Panc1 (cell line): ENCODE measurements around the gene MYEOV. TPM values are rescaled to one million over a fixed set of nuclear protein-coding genes. Genes with fewer than 3 reads are reported as not detected.

ENCODE experiments used
- ATAC-seq: fragments of 200-7000 bp; cut with Tn5 transposase; 2 replicates; pipeline ENCODE4 v1.9.1; 2020; ENCODE audit warnings: mild to moderate bottlenecking, moderate library complexity
- BruUV-seq: library from RNA; stranded (reverse); fragments of 400-500 nt; replicated peaks from 2 replicates; lab custom pipeline; 2021; lab: Mats Ljungman, UMichigan
- CTCF ChIA-PET: fragments of 300-600 bp; sonication (Branson Sonifier 250); formaldehyde crosslinking; loops from one replicate; lab custom pipeline; 2022; ENCODE audit warnings: antibody characterized with exemption; lab: Charles Lee
- POLR2A ChIA-PET: fragments of 300-600 bp; sonication (Branson Sonifier 250); formaldehyde crosslinking; loops from one replicate; lab custom pipeline; 2022; ENCODE audit warnings: antibody characterized with exemption; lab: Charles Lee
- DNase-seq: peaks from one replicate; pipeline ENCODE4 v3.0.0-alpha.2; 2010; ENCODE audit warnings: low read depth, low spot score
- H3K27ac ChIP-seq: 2 replicates; pipeline ENCODE4 v1.5.1; 2011; ENCODE audit warnings: mild to moderate bottlenecking, low read length, inconsistent platforms
- H3K27me3 ChIP-seq: fragments of 200-500 bp; sonication (Bioruptor generic); 2 replicates; pipeline ENCODE4 v1.6.0; 2014; ENCODE audit warnings: low read length, inconsistent platforms; ENCODE audit not compliant: control insufficient read depth, insufficient read depth
- H3K36me3 ChIP-seq: fragments of 200-500 bp; sonication (Bioruptor generic); 2 replicates; pipeline ENCODE4 v1.5.1; 2014; ENCODE audit warnings: inconsistent platforms, mild to moderate bottlenecking, low read length, moderate library complexity; ENCODE audit not compliant: control insufficient read depth, insufficient read depth
- H3K4me1 ChIP-seq: 2 replicates; pipeline ENCODE4 v1.5.1; 2011; ENCODE audit warnings: inconsistent platforms, mild to moderate bottlenecking, low read length, moderate library complexity; ENCODE audit not compliant: control insufficient read depth, insufficient read depth
- H3K4me3 ChIP-seq, 2 experiments: 2 replicates each; pipeline ENCODE4 v1.5.1; 2011 to 2012; ENCODE audit warnings: low read depth in 2 of 2, low read length in 2 of 2, mild to moderate bottlenecking in 2 of 2, inconsistent platforms in 1 of 2, moderate library complexity in 1 of 2
- H3K9me3 ChIP-seq: fragments of 200-500 bp; sonication (Bioruptor generic); 2 replicates; pipeline ENCODE4 v1.5.1; 2014; ENCODE audit warnings: low read depth, mild to moderate bottlenecking, inconsistent platforms, low read length, moderate library complexity; ENCODE audit not compliant: control insufficient read depth, insufficient read depth
- CTCF ChIP-seq: fragments of 450-650 bp; IDR thresholded peaks from 2 replicates; pipeline ENCODE4 v1.5.1; 2017; ENCODE audit warnings: mild to moderate bottlenecking
- POLR2AphosphoS5 ChIP-seq: IDR thresholded peaks from 2 replicates; pipeline ENCODE4 v1.6.1; 2012; ENCODE audit warnings: mild to moderate bottlenecking, low read depth, low read length, moderate library complexity
- REST ChIP-seq, 2 experiments: IDR thresholded peaks; 2 replicates each; pipeline ENCODE4 v1.6.1; 2011 to 2012; ENCODE audit warnings: low read depth in 2 of 2, control low read depth in 1 of 2, low read length in 1 of 2, mild to moderate bottlenecking in 1 of 2, moderate library complexity in 1 of 2; ENCODE audit not compliant: insufficient read depth in 1 of 2
- SIN3A ChIP-seq: IDR thresholded peaks from 2 replicates; pipeline ENCODE4 v1.6.1; 2012; ENCODE audit warnings: low read depth, mild to moderate bottlenecking, low read length, moderate library complexity, borderline replicate concordance; ENCODE audit not compliant: insufficient read depth
- TCF7L2 ChIP-seq: IDR thresholded peaks from 2 replicates; pipeline ENCODE4 v1.6.1; 2011; ENCODE audit warnings: mild to moderate bottlenecking, low read depth, low read length, inconsistent platforms
- in situ Hi-C: cut with HindIII; loops from 2 replicates; pipeline ENCODE4 v1.10.0; 2016; ENCODE audit warnings: low sequenced_read_pairs, low pct_unique_long_range_greater_than_20kb
- intact Hi-C: fragments of 100-400 bp; cut with micrococcal nuclease; formaldehyde crosslinking; loops from one replicate; pipeline ENCODE4 v1.10.0; 2022; ENCODE audit not compliant: unreplicated experiment
- total RNA-seq: library from RNA; stranded (reverse); gene quantifications from one replicate; pipeline ENCODE4 v1.2.1, GENCODE V29; 2021; ENCODE audit not compliant: unreplicated experiment

The MYEOV gene
- total RNA-seq, 1 experiment from 2014 or later = 69.8 TPM

DNA sequence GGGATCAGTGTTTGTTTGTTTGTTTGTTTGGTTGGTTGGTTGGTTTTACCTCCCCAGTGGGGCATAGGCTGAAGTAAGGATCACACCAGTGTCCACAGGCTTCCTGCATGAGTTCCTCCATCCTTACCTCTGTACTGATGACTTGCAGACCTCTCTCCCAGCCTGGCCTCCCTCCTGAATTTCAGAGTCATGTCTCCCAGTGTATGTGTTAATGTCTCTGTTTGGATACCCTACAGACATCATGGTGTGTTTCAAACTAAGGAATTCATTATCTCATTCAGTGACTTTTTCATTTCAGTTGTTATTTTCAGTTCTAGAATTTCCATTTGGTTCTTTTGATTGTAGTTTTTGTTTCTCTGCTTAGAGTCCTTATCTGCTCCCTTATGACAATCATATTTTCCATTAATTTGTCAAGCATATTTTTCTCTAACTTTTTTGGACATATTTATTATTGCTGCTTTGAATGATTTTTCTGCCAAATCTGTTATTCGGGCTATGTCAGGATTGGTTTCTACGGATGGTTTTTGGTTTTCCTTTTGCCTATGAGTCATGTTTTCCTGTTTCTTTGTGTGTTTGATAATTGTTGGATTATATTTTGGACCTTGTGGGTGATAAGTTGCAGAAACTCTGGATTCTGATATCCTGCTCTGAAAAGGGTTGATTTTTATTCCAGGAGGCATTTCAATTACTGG lies 23.6 kb downstream of the MYEOV start:
- ATAC-seq (no peak), DNase-seq (no peak)
- ChIA-PET CTCF (no interaction called here), POLR2A (no interaction called here)
- BruUV-seq = no TSS peak
- Histone ChIP-seq H3K27me3 (no peaks in the 10 kb centered on the region), H3K4me1 (peaks cover 16% of the 10 kb centered on the region), H3K4me3 (no peak overlapping the region), H3K27ac (no peak overlapping the region), H3K36me3 (no peaks in the 10 kb centered on the region), H3K9me3 (no peaks in the 10 kb centered on the region)
- intact Hi-C loops (no loop called here), in situ Hi-C loops (no loop called here)
- no peak for TF ChIP-seq TCF7L2
- TF ChIP-seq CTCF = no peak
- TF ChIP-seq SIN3A = no peak
- TF ChIP-seq POLR2AphosphoS5 = no peak
- no peak for TF ChIP-seq REST (IDR thresholded peaks at IDR 0.05; ENCODE audit: insufficient read depth in 1 of 2, low read depth in 2 of 2, low read length in 1 of 2)

GRCh38 chr11:69318093-69318420 lies 24.1 kb downstream of the MYEOV start:
- in situ Hi-C loops (no loop called here), intact Hi-C loops (no loop called here)
- peaks cover 16% of the 10 kb centered on the region for H3K4me1 ChIP-seq

More at GRCh38 chr11:69318093-69318420, 24.1 kb downstream of the MYEOV start:
- H3K36me3 ChIP-seq = no peaks in the 10 kb centered on the region
- ChIA-PET CTCF (no interaction called here), POLR2A (no interaction called here)
- ATAC-seq (no peak), DNase-seq (no peak)
- no TSS peak for BruUV-seq
- no peak for TF ChIP-seq POLR2AphosphoS5
- TF ChIP-seq REST (IDR thresholded peaks at IDR 0.05; ENCODE audit: insufficient read depth in 1 of 2, low read depth in 2 of 2, low read length in 1 of 2) = no peak
- no peak for TF ChIP-seq SIN3A
- TF ChIP-seq TCF7L2 = no peak
- no peak for TF ChIP-seq CTCF
- H3K27ac ChIP-seq = no peak overlapping the region
- no peaks in the 10 kb centered on the region for H3K9me3 ChIP-seq
- H3K27me3 ChIP-seq = no peaks in the 10 kb centered on the region
- H3K4me3 ChIP-seq = no peak overlapping the region
